ENCODE results near the gene CIAPIN1.
"Not testable (repeated sequence)": the region's sequence is repeated elsewhere in the genome, so short reads cannot be mapped to it uniquely, and the experiment has no call there.

Gene CIAPIN1

DNA sequence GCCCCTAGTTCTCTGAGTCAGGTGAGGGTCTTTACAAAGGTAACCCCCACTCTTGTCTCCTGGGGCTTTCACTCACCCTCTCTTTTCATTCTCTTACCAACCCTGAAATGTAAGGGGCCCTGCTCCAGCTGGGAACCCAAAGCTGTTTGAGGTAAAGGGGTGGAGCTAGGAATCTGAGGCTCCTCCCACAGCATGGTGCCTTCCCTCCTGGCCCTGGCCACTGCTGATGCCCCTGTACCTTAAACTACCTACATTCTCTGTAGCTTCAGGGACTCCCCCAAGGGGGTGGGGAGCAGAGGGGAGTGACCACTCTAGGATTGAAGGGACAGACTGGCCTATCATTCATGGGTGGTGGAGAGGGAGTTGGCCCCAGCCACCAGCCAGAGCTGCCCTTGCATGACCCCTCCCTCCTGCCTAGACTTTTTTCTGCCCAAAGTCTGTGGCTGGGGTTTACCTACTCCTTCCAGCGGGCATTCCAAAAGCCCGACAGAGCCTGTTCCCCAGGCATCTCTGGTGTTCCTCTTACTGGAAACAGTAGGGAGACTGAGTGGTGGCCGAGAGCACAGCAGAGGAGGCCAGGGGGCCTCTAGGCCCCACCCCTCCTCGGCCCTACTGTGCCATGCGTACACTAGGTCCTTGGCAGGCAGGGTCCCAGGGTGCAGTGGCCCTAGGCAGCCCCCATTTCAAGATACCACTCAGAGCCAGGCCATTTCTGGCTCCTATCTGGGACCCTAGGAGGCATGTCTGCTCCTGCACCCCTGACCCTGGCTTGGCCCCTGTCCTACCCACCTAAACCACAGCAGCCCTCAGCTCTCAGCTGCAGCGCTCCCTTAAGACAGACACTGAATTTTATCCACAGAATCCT lies 29.6 kb upstream of the CIAPIN1 start:
- no peak for DNase-seq

- peak; percentile 82 for DNase-seq
These were observed 28.6 kb upstream of the CIAPIN1 start for GRCh38 chr16:57475711-57476339.

- DNase-seq: peak; percentile 25
These were observed 27.8 kb upstream of the CIAPIN1 start for GRCh38 chr16:57474671-57475661.

- no peak for DNase-seq
These were observed 26.7 kb upstream of the CIAPIN1 start for GRCh38 chr16:57473906-57474305.

DNA sequence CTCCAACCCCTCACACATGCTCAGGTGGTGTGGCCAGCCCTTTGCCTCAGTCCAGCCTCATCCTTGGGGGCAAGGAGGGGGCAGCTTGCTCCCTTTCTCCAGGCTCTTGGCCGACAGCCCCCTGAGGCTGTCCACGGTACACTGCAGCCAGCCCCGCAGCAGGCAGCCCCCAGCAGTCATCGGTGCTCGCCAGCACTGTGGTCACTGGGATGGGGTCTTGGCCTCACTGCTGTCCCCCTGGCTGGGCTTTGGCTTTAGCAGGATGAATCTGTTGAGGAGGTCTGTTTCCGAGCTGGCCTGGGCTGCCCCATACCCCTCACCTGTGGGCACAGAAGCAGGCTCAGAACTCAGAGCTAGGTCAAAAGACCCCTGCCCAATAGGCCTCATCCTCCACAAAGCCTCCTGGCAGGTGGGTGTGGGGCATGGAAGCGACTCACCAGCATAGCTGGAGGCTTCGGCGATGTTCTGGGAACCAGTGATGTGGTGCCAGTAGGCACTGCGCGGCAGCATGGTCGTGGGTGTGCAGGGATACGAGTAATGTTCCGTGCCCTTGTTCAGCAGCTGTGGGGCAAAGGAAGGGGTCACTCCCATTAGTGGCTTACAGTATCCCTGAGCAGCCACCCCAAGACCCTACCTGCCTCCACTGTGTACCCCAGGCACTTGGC lies 26.1 kb upstream of the CIAPIN1 start:
- no peak for DNase-seq

DNA sequence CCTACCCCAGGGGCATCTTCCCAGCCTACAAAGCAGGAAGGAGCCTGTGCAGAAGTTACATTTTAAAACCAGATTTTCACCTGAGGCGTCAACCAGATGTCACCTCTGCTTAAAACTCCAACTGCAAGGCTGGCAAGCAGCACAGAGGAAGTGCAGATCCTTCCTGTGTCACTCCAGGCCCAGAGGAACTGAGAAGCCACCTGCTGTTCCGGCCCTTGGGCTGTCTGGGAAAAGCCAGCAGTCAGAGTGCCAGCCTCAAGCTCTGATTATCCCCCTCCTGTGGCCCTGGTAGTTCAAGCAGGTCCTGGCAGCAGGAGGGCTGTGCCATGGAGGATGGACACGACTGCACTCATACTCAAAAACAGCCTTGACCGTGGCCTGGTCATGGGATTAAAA lies 25.5 kb upstream of the CIAPIN1 start:
- no peak for DNase-seq

- no peak for DNase-seq
These were observed 24.9 kb upstream of the CIAPIN1 start for GRCh38 chr16:57471852-57472664.

DNA sequence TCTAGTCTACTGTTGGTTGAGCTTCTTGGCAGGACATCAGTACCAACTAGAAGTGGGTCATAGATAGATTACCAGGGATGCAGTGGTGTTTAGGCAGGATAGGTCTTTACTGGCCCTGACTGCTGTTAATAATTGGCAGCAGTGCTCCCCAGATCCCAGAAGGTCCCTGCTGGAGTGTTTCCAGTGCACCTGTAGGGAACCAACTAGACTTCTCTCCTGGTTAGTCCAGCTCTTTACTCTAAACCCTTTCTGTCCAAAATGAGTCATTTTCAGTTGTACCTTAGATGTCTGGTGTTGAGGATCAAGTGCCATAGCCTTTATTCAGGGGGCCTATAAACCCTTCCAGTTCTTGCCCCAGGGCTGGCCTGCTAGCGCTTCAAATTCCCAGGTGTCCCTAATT lies 24.0 kb upstream of the CIAPIN1 start:
- DNase-seq: no peak

DNA sequence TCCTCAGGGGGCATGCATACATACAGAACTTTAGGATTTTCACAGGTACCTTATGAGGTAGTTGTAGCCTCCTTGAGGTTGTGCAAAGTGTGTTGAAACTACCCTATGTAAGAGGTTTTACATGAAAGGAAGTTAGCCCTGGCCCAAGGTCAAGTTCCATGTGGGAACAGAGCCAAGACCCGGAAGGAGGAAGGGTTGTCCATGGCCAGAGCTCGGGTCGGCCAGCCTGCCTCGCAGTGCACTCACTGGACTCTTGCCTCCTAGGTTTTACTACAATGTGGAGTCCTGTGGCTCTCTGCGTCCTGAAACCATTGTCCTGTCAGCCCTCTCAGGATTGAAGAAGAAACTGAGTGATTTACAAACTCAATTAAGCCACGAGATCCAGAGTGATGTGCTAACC lies 23.5 kb upstream of the CIAPIN1 start:
- no peak for DNase-seq

GRCh38 chr16:57469917-57470470 lies 22.8 kb upstream of the CIAPIN1 start:
- no peak for DNase-seq

- no peak for DNase-seq
These were observed 21.9 kb upstream of the CIAPIN1 start for GRCh38 chr16:57469046-57469445.

GRCh38 chr16:57468346-57468745 lies 21.2 kb upstream of the CIAPIN1 start:
- no peak for DNase-seq

- no peak for DNase-seq
These were observed 17.3 kb upstream of the CIAPIN1 start for GRCh38 chr16:57464523-57464922.

DNA sequence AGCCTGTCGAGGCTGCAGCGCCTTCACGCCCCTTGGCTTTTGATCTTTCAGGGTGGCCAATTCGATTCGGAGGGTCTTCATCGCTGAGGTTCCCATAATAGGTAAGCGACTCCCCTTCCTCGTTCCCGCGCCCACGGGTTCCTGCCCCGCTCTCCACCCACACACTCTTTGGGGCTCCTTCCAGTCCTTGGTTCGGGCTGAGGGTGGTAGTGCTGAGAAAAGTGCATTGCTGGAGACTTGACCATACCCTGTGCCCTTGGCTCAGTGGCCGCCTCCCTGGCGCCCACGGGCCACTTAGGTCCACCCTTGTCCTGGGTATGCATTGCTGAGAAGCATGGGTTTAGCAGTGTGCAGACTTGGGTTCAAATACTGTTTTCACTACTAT lies 15.8 kb upstream of the CIAPIN1 start:
- no peak for DNase-seq

DNA sequence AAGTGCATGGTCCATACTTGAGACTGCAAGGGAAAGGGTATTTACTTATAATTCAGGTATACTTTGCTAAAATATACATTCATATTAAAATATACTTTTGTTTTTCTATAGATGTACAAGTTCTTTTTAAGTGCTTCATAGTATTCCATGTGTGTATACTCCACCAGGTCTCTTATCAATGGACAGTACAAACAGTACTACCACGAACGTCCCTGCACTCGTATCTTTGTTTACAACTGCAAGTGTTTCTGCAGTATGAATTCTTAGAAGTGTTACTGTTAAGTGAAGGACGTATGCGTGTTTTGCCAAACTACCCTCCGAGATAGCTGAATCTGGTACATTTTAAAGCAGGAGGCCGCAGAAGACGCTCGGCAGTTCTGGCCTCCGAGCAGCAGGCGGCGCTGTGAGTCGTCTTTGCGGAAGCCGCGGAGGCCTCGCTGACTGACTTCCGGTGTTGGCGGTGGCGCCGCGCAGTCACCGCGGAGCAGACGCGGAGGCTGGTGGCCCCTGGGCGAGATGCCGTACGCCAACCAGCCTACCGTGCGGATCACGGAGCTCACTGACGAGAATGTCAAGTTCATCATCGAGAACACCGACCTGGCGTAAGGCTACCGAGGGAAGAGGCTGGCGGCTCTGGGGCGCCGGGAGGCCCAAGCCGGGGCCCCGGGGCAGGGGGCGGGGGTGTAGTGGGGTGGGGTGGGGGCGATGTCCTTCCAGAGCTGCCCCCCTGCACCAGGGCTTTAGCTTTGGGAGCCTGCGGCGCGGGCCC lies 15.2 kb upstream of the CIAPIN1 start, which contains the start of gene POLR2C:
Gene POLR2C (plus strand): TSS at position 471 of the 769 bp plus-strand sequence. CDS start 46 bp downstream, at position 517.
- peak; percentile 96 for DNase-seq

DNA sequence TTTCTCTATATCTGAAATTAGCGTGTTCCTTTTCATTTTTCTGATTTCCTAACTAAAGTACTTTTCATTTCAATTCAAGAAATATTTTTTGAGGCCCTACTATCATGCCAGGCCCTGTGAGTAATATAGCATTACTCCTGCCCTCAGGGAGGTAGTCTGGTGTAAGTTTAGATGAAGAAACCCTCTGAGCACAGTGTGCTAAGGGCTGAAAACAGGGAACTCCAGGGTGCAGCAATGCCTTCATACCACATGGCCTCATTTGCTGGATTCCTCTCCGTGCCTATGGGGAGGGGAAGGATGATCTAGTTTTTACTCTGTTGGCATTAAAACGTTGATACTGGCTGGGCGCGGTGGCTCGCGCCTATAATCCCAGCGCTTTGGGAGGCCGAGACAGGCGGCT lies 4.8 kb upstream of the CIAPIN1 start:
- DNase-seq: no peak

DNA sequence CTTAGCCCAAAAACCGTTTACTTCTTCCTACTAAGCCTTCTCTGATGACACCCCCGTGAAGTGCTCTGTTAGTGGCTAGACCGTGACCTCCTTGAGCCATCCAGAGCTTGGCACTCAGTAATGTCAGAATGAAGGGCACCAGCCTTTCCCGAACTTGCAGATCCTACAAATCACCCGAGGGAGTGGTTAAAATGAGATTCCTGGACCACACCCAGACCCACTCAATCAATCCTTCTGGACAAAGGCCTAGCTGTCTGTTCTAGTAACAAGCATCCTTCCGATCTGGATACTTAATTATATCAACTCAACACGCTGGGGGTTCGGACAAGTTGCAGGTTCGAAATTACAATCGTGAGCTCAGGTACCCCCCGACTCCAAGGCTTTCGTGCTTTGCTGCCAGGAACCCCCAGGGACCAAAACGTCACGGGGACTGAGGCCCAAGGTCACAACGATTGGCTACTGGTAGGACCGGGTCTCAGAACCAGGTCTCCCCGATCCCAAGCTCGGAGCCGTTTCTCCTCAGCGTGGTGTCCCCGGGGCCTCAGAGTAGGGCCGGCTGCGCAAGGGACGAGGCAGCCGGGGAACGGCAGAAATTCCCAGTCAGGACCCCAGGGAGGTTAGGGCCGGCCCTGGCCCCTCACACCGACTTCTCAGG lies 527 bp downstream of the CIAPIN1 start:
- DNase-seq: peak; percentile 13

DNA sequence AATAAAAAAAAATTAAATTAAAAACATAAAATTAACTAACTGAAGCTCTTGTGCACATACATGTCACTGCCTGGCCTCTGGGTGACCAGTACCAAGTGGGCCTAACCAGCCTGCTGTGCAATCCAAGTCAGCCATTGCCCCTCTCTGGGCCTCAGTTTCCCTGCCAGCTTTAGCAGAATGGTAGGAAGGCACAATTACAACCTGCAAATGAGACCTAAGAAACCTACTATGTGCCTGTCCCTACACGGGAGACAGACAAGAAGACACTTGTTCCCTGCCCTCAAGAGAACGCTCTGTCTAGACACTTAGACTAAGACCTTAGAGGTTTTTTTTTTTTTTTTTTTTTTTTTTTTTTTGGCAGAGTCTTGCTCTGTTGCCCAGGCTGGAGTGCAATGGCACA lies 1.7 kb downstream of the CIAPIN1 start:
- no peak for DNase-seq

DNA sequence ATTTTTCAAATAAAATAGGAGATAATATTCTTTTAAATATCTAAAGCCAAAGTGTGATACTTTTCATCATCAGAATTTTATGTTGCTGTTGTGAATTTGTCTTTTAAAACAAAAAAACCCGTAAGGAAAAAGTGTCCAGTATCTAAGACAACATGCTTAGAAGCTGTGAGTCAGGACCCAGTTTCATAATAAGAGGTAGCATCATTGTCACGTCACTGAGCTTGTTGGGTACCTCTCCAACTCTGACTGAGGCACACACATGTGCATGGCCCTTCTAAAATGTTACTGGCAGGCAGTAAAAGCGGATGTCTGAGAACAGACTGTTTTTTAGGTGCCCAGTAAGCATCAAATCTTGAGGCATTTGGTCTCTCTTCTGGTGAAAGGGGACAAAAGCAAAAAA lies 2.5 kb downstream of the CIAPIN1 start:
- no peak for DNase-seq

DNA sequence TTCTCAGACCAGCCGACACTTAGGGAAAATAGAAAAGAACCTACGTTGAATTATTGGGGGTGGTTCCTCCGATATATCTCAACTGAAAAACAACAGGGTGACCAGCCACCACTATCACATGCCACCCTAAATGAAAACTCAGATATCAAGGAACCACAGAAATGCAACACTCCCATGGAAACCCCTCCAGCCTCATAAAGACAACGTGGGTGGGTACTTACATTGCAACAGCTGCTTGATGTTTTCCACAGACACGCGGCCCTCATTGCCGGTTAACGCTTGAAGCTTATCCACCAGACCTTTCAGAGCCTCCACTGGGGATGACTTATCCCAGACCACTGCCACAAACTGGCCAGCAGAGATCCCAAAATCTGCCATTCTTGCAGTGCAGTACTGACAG lies 6.6 kb downstream of the CIAPIN1 start:
- DNase-seq: not testable (repeated sequence)
